NCI-H2196 treated with DMSO at 0.1 percent for 48 hours (cell line): ENCODE results near the gene DDX17.
"Not testable (repeated sequence)": the region's sequence is repeated elsewhere in the genome, so short reads cannot be mapped to it uniquely, and the experiment has no call there.

Source experiments
- DNase-seq: peaks from one replicate; lab custom pipeline; 2025; ENCODE audit not compliant: unreplicated experiment; lab: John Stamatoyannopoulos, UW

DDX17 gene

DNA sequence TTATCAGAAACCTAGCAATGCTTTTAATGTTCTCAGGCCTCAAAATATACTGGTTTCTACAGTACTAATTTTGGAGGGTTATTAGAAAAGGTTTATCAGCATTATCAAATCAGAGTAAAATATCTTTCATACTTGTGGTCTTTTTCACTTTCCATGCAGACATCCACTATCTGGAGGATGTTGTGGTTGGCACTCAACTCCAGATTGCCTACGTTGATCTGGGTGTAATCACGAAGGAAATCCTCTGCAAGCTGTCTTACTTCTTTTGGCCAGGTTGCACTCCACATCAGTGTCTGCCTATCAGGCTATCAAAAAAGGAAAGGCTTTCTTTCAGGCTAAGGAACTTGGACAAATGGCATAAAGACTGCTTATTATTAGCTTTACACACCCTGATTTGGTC is 11.6 kb downstream of the DDX17 start:
- DNase-seq, result no peak

DNA sequence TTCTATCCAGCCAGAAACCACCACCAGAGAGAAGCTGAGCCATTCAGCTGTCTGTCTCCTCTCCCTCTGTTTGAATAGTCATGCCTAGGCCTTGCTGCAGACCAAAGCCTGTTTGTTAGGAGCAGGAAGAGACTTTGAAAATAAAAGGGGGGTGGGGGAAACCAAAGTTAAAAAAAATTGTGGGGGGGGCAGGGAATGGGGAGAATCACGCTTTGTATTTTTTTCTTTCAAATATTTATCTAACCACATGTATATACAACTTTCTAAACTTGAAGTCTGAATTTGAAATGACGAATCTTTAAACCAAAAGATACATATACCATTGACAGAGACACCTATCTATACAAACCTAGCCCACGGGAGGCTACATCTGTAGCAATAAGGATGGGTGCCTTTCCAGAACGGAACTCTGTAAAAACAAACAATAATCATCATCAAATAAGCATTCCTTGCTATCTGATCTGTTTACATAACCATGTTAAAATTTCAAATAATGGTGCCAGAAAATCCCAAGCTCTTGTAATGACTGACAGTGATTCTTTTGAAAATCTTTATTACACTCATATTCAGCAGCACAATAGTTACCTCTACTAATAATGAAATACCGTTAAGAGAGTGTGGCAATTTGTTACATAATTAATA is 14.3 kb downstream of the DDX17 start:
- no peak for DNase-seq

DNA sequence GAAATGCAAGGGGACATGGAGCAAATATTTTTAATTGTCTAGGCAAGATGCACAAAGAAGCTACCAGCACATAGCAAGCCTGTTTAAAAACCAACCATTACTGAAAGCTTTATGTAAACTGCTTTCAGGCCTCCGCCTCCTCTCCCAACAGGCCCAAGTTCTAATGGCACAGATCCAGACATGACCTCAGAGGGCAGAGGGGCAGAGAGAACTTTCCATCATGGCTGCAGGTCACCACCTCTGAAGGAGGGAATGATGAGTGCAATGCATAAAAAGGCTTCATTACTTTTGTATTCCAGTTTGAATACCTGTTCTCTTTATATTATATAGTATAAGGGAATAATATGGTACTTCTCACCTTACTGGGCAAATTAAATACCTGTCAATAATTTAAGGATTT is 15.2 kb downstream of the DDX17 start:
- DNase-seq, result no peak

DNA sequence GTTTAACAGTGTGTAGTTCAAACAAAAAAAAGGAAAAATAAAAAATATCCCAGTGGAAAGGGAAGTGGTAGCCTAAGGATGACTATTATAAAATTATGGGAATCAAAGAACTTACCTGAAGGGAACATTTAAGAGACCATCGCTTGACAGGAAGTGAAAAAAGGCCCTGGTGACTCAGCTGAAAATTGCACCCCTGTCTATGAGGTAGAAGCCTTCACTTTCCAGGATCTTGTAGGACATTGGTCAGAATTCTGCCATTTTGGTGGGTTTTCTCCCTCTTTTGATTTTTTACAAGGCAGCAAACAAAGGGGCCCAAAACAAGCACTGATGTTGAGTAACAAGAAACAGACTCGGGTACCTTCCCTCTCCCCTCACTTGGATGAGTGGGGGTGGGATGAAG is 15.6 kb downstream of the DDX17 start:
- DNase-seq, result no peak

- DNase-seq, result no peak
These were observed 16.5 kb downstream of the DDX17 start for GRCh38 chr22:38489561-38490145.

- DNase-seq, result no peak
These were observed 17.0 kb downstream of the DDX17 start for GRCh38 chr22:38489142-38489541.

DNA sequence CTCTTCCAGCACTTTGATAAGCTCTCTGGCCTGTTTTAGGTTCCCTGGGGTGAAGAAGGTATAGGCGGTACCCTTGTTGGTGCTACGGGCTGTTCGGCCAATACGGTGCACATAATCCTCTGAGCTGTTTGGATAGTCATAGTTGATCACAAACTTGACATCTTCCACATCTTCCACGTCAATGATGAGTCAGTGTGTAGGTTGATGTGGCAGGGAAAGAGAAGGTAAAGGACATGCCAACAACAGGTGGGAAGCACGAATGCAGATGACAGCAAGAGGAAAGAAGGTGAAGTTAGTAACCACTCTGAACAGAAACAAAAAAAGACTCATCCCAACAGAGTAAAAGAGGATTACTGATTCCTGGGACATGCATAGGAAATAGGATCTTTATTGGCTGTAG is 18.2 kb downstream of the DDX17 start:
- DNase-seq, result no peak

GRCh38 chr22:38485783-38486182 is 20.3 kb downstream of the DDX17 start:
- DNase-seq, result no peak

DNA sequence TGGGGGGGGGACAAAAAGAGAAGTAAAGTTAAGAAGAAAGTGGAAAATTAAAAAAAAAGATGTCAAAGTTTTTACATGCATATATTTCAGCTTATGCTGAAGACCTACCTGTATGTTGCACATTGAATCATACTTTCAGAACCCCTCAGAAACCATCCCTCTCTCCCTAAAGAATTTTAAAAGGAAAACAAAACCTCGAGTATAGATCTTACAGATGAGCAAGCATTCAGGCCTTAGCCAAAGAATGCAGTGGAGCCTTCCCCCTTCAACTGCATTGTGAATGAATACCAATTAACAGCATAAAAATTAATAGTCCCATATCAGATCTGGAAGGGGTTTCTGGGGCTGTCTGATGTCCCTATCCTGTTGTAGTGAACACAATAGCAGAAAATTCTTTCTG is 21.9 kb downstream of the DDX17 start:
- no peak for DNase-seq

DNA sequence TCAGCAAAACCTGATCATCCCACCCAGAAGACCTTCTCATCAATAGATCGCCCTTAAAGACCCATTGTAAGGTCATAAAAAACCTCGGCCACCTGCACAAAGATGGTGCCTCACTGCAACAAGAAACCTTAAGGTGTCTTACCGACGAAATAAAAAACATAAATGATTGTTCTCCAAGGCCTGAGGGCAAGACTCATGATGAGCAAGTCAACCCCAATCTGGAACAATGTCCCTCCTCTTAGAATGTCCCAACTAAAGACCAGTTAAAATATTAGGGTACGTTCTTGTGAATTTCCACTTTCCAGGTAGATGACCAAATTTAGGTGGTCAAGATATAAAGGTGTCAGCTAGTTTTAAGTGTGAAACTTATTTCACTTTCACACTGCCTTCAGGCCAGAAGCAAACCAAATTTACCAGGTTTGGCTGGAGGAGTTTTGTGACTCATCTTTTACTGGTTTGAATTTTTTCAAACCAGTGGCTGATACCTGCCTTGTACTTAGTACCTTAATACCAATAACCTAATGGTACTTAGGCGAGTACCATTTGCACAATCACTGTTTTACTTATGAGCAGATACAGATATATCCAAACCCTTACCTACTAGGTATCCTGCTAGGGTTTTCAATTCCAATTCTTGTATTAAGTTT is 23.3 kb downstream of the DDX17 start:
- DNase-seq, result no peak

GRCh38 chr22:38481871-38482332 is 24.2 kb downstream of the DDX17 start:
- no peak for DNase-seq

- no peak for DNase-seq
These were observed 24.8 kb downstream of the DDX17 start for GRCh38 chr22:38481162-38481870.

DNA sequence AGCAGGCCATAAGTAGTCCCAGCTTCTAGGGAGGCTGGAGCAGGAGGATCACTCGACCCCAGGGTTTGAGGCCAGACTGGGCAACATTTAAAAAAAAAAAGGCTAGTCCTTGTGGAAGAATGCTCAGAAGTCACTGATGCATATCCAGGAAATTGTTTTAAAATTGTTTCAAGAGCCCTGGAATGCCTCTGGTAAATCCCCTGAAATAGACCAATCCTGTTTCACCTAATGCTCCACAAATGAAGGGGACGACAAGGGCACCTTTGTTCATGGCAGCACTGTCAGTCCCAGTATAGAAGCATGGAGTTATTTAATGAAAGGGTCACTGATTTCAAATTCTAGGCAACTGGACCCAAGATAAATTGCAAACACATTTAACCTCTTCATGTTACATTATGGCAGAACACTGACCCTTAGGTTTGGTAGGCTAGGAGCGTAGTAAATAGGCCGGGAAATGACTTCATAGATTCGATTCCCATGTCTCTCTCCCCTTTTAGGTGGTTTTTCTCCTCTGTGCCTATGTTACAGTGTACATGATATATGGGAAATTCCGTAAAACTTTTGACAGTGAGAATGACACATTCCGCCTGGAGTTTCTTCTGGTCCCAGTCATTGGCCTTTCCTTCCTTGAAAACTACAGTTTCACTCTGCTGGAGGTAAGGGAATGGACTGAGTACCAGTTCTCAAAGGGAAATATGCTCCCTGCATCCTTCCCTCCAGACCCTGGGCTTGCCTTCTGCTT is 26.8 kb downstream of the DDX17 start:
- no peak for DNase-seq

DNA sequence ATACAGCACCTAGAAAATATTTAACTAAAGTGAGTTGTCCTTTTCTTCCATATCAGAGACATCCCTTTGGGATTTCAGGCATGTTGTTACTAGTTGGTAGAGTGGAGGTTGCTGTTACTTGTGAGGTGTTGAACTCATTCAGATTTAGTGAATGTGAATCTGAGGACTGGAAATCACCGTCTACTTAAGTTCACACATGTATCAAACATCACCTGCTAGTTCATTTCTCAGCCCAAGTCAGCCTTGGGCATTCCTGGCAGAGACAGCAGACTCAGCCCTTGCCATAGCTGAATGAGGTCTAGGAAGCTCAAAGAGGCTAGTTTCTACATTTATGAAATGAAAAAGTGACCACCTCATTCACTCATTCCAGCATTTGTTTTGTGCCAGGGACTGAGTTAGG is 28.5 kb downstream of the DDX17 start:
- no peak for DNase-seq

DNA sequence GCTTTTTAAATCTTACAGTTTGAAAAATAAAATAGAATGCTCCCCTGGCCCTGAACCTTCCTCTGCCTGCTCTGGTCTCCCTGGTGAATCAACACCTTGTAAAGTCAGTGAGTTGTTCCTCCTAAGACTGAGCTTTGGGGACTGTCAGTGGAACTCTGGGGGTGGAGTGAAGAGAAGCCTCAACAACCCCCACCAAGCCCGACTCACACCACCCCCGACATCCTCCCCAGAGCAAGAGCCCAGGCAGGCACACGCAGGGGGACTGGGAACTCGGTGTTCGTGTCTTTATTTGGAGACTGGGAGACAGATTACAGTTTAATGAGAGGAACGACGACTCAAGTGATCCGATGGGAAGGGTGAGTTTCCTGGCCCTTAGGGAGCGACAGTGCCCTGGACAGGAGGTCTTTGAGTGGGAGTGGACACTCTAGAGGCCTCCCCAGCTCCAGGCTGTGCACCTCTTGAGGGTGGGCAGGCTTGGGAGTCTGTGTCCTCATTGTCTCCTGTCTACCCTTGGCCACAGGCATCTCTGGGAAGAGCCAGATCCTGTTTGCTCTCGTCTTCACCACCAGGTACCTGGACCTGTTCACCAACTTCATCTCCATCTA is 32.0 kb downstream of the DDX17 start:
- DNase-seq, result no peak

- no peak for DNase-seq
These were observed 34.9 kb downstream of the DDX17 start for GRCh38 chr22:38471237-38471636.

- not testable (repeated sequence) for DNase-seq
These were observed 35.9 kb downstream of the DDX17 start for GRCh38 chr22:38470179-38470578.

DNA sequence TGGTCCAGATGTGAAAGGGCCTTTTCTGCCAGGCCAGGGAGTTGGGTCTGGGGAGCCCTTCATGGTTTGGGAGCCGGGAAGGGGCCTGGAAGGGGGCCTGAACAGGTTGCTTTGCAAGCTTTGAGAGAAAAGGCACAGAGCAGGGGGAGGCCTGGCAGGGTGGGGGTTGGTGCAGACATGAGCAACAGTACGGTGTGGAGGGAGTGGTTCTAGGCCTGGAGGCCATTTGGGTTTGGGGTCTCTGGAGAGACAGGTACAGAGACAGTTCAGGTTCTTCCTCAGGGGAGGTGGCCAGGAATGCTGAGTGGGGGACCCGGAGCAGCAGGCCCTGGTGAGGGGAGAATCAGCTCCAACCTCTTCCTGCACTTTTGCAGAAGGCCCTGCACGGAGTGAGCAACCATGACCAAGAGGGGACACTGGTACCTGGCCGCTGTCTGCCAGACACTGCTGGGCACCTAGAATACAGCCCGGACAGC is 36.8 kb downstream of the DDX17 start:
- DNase-seq, result no peak

GRCh38 chr22:38468443-38469305 is 37.4 kb downstream of the DDX17 start:
- DNase-seq, result no peak
